COLO668 (cell line): ENCODE measurements around the gene PKP2.

Source experiments
- DNase-seq: peaks from one replicate; lab custom pipeline; 2025; ENCODE audit not compliant: unreplicated experiment; lab: John Stamatoyannopoulos, UW

The PKP2 gene

GRCh38 chr12:32819424-32819823 is 77.2 kb downstream of the PKP2 start:
- no peak for DNase-seq

DNA sequence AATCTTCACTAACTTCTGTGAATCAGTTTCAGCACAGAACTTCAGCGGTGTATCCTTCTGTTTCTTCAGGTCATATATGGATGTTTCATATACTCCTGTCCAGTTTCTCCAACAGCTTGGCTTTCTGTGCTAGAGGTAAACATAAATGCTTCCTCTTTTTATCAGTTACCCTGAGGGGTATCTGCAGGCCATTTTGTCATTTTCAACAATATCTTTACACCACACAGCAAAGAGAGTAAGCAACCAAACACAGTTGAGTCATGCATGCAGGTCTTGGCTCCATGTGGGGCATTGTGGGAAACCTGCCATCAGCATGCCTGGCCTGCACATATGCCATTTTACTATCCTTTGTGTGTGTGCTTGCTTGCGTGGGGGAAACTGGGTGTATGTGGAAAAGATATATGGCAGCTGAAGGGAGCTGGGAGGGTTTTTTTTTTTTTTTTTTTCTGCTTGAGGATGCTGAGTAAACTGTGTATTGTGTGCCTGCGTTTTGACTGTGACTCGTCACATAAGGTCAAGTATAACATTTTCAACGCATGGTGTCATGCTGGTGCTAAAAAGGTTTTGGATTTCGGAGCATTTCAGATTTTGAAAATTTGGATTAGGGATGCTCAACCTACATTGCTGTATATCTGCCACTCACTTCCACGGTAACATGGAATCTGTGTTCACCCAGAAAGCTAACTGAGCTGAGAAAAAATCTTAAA is 84.7 kb downstream of the PKP2 start:
- no peak for DNase-seq

GRCh38 chr12:32809846-32810245 is 86.7 kb downstream of the PKP2 start:
- DNase-seq = no peak

DNA sequence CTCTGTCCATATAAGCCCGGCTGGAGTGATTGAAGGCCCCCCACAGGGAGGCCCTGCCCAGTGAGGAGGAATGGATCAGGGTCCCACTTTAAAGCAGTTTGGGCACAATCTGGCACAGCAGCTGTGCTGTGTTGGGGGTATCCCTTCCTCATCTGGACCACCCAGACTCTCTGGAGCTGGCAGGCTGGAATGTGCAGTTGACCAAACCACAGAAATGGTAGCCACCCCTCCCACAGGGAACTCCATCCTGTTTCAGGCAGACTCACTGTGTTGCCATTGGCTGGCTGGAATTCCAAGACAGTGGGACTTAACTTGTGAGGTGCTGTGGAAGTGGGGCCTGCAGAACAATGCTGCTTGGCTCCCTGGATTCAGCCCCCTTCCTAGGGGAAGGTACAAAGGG is 87.4 kb downstream of the PKP2 start:
- DNase-seq = no peak

DNA sequence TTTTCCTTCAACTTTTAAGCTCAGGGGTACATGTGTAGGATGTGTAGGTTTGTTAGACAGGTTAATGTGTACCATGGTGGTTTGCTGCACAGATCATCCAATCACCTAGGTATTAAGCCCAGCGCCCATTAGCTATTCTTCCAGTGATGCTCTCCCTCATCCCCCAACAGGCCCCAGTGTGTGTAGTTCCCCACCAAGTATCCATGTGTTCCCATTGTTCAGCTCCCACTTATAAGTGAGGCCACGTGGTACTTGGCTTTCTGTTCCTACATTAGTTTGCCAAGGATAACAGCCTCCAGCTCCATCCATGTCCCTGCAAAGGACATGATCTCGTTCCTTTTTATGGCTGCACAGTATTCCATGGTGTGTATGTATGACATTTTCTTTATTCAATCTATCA is 92.3 kb downstream of the PKP2 start:
- no peak for DNase-seq

DNA sequence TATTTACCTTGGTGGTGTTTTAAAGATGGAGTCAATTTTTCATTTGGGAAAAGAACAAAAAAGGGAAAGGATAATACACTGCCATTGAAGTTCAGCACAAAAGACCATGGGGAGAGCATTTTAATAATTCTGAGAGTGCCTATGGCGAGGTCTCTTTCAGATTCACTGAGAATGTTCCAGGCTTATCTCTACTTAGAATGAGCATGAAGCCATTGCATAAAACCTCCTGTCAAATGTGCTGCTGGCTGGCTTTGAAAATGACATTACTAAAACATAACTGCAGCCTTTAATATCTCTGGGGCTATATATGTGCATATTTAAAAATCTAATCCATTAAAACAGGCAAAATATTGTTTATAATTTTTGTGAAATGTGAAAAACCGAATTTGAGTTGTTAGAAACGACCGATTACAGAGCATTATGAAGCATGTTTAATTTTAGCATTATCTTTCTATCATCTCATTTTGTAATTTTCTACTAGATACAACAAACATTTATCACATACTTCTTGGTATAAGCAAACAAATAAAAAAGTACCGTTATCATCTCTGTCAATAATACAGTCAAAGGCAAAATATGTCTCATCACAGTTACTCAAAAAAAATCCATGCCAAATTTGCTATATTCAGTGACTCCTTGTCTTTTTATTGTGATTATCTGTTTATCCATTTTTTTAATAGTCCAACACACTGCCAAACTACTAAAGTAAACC is 95.2 kb downstream of the PKP2 start:
- DNase-seq = no peak

- no peak for DNase-seq
Measured at GRCh38 chr12:32794281-32794680, 102.3 kb downstream of the PKP2 start.

DNA sequence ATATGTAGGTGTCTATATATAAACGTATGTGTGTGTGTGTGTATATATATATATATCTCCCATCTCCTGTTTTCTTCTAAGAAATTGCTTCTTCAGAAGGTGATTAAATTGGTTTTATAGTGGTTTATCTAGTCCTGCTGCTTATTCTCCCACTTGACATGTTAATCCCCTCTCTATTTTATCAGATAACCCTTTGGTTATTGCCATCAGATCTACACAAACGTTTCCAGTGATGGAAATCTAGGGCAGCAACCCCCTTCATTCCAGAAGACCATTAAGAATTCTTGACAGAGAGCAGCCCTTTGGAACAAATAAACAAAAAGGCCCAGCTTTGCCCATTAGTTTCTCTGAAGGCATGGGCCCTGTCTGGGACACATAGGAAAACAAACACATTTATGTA is 106.7 kb downstream of the PKP2 start:
- DNase-seq = no peak

GRCh38 chr12:32789446-32789845 is 107.1 kb downstream of the PKP2 start:
- DNase-seq = no peak

GRCh38 chr12:32788405-32788804 is 108.2 kb downstream of the PKP2 start:
- no peak for DNase-seq

DNA sequence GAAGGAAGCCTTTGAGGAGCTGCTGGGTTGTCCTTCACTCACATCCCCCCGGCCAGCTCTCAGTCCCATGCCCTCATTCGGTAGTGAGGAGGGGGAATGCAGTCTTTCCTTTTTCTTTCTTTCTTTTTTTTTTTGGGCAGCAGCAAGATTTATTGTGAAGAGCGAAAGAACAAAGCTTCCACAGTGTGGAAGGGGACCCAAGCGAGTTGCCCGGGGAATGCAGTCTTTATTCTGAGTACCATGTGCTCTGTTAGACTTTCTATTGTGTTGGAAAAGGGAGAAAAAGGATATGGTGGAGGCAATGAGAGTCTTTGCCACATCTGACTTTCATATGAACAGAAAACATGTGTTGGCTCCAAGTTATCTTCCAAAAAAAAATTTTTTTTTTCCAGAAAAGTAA is 111.0 kb downstream of the PKP2 start:
- DNase-seq = no peak

DNA sequence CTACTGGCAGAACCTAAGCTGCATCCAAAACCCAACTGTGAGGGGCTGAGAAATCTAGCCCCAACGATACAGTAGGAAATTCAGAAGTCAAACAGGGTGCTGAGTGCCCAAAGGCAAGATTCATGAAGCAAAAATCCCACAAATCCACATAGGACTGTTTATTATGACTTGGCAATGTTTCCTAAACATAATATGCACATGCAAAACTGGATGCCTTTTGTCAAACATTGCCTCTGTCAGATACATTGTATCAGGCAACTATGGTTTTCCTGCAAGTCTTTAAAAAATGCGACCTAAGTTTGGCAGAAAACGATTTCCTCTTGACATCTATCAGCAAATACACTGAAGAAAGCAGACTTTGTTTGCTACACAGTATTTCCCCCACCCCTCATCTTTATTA is 113.5 kb downstream of the PKP2 start:
- no peak for DNase-seq

GRCh38 chr12:32780071-32780470 is 116.5 kb downstream of the PKP2 start:
- DNase-seq = no peak

- no peak for DNase-seq
Measured at GRCh38 chr12:32777691-32778175, 118.8 kb downstream of the PKP2 start.

GRCh38 chr12:32777159-32777558 is 119.4 kb downstream of the PKP2 start:
- DNase-seq = no peak

DNA sequence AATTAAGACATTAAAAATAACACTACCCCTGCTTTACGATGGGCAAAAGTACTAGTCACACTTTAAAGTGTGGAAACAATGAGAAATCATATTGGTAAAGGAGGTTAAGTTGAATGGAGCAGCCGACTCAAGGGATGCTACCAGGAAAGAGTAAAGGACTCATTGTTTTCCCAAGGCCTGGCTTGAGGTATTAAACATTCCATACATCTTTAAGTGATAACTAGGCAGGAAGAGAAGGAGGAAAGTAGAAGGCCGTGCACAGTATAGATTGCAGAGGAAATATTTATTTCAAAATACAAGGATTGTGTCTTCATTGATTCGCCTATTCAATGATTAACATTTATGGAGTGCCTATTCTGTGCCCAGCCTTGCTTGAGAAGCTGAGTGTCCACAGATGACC is 120.3 kb downstream of the PKP2 start:
- DNase-seq = no peak

- DNase-seq = no peak
Measured at GRCh38 chr12:32773691-32774090, 122.9 kb downstream of the PKP2 start.

DNA sequence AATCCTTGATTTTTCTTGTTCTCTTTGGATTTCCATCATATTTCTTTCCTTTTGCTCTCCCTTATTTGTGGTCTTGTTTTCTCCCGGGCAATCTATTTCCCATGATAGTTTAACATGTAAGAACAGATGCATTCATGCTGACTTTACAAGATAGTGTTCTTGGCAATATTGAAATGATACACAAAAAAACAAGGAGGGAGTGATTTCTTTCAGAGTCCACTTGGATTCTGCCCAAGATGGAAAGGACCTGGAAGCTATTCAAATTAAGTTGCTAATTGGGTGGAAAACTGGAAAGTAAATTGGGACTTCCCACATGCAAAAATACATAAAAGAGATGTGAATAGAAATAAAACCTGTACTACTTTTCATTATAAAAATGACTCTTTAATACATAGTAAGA is 126.4 kb downstream of the PKP2 start:
- DNase-seq = no peak

GRCh38 chr12:32768518-32768917 is 128.1 kb downstream of the PKP2 start:
- DNase-seq = no peak

DNA sequence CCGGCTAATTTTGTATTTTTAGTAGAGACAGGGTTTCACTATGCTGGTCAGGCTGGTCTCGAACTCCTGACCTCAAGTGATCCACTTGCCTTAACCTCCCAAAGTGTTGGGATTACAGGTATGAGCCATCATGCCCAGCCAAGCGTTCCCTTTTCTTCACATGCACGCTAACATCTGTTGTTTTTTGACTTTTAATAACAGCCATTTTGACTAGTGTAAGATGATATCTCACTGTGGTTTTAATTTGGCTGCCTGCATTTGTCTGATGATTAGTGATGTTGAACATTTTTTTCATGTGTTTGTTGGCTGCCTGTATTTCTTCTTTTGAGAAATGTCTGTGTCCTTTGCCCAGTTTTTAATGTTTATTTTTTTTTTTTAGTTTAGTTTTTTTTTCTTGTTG is 130.7 kb downstream of the PKP2 start:
- DNase-seq = no peak

DNA sequence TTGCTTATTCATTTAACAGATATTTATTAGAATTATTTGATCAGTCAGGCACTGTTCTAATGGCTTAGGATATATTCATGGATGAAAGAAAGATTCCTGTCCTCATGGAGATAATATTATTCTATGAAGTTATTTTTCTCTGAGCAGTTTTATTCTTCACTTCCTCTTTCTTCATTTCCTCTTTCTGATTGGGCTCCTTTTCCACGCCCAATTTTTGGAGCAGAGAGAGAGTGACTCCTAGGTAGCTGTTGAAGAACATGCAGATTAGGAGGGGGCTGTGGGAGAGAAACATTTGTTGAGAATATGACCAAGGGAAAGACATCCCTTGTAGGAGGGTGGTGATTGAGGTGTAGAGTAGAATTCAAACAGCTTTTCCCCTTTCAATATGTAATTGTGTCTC is 134.9 kb downstream of the PKP2 start:
- no peak for DNase-seq

- no peak for DNase-seq
Measured at GRCh38 chr12:32757157-32757556, 139.4 kb downstream of the PKP2 start.
